ENCODE results near the gene KCNA3. TPM values are rescaled to one million over a fixed set of nuclear protein-coding genes. Genes with fewer than 3 reads are reported as not detected.

Gene KCNA3
- not detected in 2 replicates for total RNA-seq (2014; rRNA removed; shearing (Covaris generic); ENCODE audit: low replicate concordance)

GRCh38 chr1:110674337-110675059, at the start of gene KCNA3:
Gene KCNA3 (minus strand): TSS chr1:110674940. CDS start chr1:110674809, 131 bp downstream.
- DNase-seq = no peak
- H4K20me1 ChIP-seq (ENCODE audit: insufficient read depth, low read depth, low read length) = no peaks in the 10 kb centered on the region

GRCh38 chr1:110722807-110723206, 48.1 kb upstream of the KCNA3 start:
- Histone ChIP-seq H3K4me2 (ENCODE audit: low read depth, low read length, poor library complexity, severe bottlenecking) (no peak overlapping the region), H3K9ac (ENCODE audit: low read length) (no peak overlapping the region)
- no peak for DNase-seq

More at GRCh38 chr1:110674337-110675059, at the start of gene KCNA3:
- peaks cover 11% of the 10 kb centered on the region for H3K4me1 ChIP-seq (ENCODE audit: low read length)
- no peak within 1 kb of the TSS for H3K4me3 ChIP-seq (ENCODE audit: low read length)
- no peaks in the 10 kb centered on the region for H3K27me3 ChIP-seq (ENCODE audit: low read length)
- no peak within 1 kb of the TSS for H3K4me2 ChIP-seq (ENCODE audit: low read depth, low read length, poor library complexity, severe bottlenecking)
- no peaks in the 10 kb centered on the region for H3K36me3 ChIP-seq (ENCODE audit: insufficient read depth, low read length)
- H3K79me2 ChIP-seq (ENCODE audit: low read length) = no peaks in the 10 kb centered on the region
- no peak within 1 kb of the TSS for H2AFZ ChIP-seq (ENCODE audit: low read length)
- no peaks in the 10 kb centered on the region for H3K9me3 ChIP-seq (ENCODE audit: low read length)
- no peaks in the 10 kb centered on the region for H3K9me2 ChIP-seq (replicated peaks; ENCODE audit: insufficient read depth, low read length)
- H3K27ac ChIP-seq (ENCODE audit: low read length) = no peak within 1 kb of the TSS
- H3K9ac ChIP-seq (ENCODE audit: low read length) = no peak within 1 kb of the TSS

GRCh38 chr1:110719908-110720307, 45.2 kb upstream of the KCNA3 start:
- H4K20me1 ChIP-seq (ENCODE audit: insufficient read depth, low read depth, low read length) = no peaks in the 10 kb centered on the region
- H3K4me1 ChIP-seq (ENCODE audit: low read length) = no peaks in the 10 kb centered on the region
- no peaks in the 10 kb centered on the region for H3K36me3 ChIP-seq (ENCODE audit: insufficient read depth, low read length)
- no peak for DNase-seq
- H3K9me3 ChIP-seq (ENCODE audit: low read length) = no peaks in the 10 kb centered on the region
- no peaks in the 10 kb centered on the region for H3K79me2 ChIP-seq (ENCODE audit: low read length)
- no peak overlapping the region for H3K4me3 ChIP-seq (ENCODE audit: low read length)
- H3K27ac ChIP-seq (ENCODE audit: low read length) = no peak overlapping the region
- no peak overlapping the region for H2AFZ ChIP-seq (ENCODE audit: low read length)
- H3K27me3 ChIP-seq (ENCODE audit: low read length) = no peaks in the 10 kb centered on the region
- H3K9ac ChIP-seq (ENCODE audit: low read length) = no peak overlapping the region
- H3K4me2 ChIP-seq (ENCODE audit: low read depth, low read length, poor library complexity, severe bottlenecking) = no peak overlapping the region
- H3K9me2 ChIP-seq (replicated peaks; ENCODE audit: insufficient read depth, low read length) = no peaks in the 10 kb centered on the region

More at GRCh38 chr1:110722807-110723206, 48.1 kb upstream of the KCNA3 start:
- Histone ChIP-seq H3K4me1 (ENCODE audit: low read length) (no peaks in the 10 kb centered on the region; the same call in 1 of the 2 replicates), H3K9me3 (ENCODE audit: low read length) (no peaks in the 10 kb centered on the region), H3K36me3 (ENCODE audit: insufficient read depth, low read length) (no peaks in the 10 kb centered on the region), H3K4me3 (ENCODE audit: low read length) (no peak overlapping the region), H3K27ac (ENCODE audit: low read length) (no peak overlapping the region), H3K27me3 (ENCODE audit: low read length) (no peaks in the 10 kb centered on the region), H3K9me2 (replicated peaks; ENCODE audit: insufficient read depth, low read length) (no peaks in the 10 kb centered on the region), H4K20me1 (ENCODE audit: insufficient read depth, low read depth, low read length) (no peaks in the 10 kb centered on the region), H2AFZ (ENCODE audit: low read length) (no peak overlapping the region), H3K79me2 (ENCODE audit: low read length) (no peaks in the 10 kb centered on the region)

- no peak overlapping the region for H2AFZ ChIP-seq (ENCODE audit: low read length)
- no peaks in the 10 kb centered on the region for H3K27me3 ChIP-seq (ENCODE audit: low read length)
- no peaks in the 10 kb centered on the region for H3K9me3 ChIP-seq (ENCODE audit: low read length)
- H3K27ac ChIP-seq (ENCODE audit: low read length) = no peak overlapping the region
- H4K20me1 ChIP-seq (ENCODE audit: insufficient read depth, low read depth, low read length) = no peaks in the 10 kb centered on the region
- no peak overlapping the region for H3K4me3 ChIP-seq (ENCODE audit: low read length)
- H3K9me2 ChIP-seq (replicated peaks; ENCODE audit: insufficient read depth, low read length) = no peaks in the 10 kb centered on the region
- no peak overlapping the region for H3K4me2 ChIP-seq (ENCODE audit: low read depth, low read length, poor library complexity, severe bottlenecking)
- no peaks in the 10 kb centered on the region for H3K4me1 ChIP-seq (ENCODE audit: low read length)
- H3K36me3 ChIP-seq (ENCODE audit: insufficient read depth, low read length) = no peaks in the 10 kb centered on the region
- DNase-seq = no peak
- H3K79me2 ChIP-seq (ENCODE audit: low read length) = no peaks in the 10 kb centered on the region
- no peak overlapping the region for H3K9ac ChIP-seq (ENCODE audit: low read length)
Observed at GRCh38 chr1:110718452-110718851, 43.7 kb upstream of the KCNA3 start.

GRCh38 chr1:110717179-110717578, 42.4 kb upstream of the KCNA3 start:
- H3K27ac ChIP-seq (ENCODE audit: low read length) = no peak overlapping the region
- H3K36me3 ChIP-seq (ENCODE audit: insufficient read depth, low read length) = no peaks in the 10 kb centered on the region
- H4K20me1 ChIP-seq (ENCODE audit: insufficient read depth, low read depth, low read length) = no peaks in the 10 kb centered on the region
- no peaks in the 10 kb centered on the region for H3K4me1 ChIP-seq (ENCODE audit: low read length)
- DNase-seq = no peak
- no peaks in the 10 kb centered on the region for H3K9me2 ChIP-seq (replicated peaks; ENCODE audit: insufficient read depth, low read length)
- H3K9ac ChIP-seq (ENCODE audit: low read length) = no peak overlapping the region
- no peak overlapping the region for H3K4me3 ChIP-seq (ENCODE audit: low read length)
- no peaks in the 10 kb centered on the region; the same call in 1 of the 2 replicates for H3K27me3 ChIP-seq (ENCODE audit: low read length)
- no peaks in the 10 kb centered on the region for H3K79me2 ChIP-seq (ENCODE audit: low read length)
- no peak overlapping the region for H2AFZ ChIP-seq (ENCODE audit: low read length)
- no peaks in the 10 kb centered on the region for H3K9me3 ChIP-seq (ENCODE audit: low read length)
- no peak overlapping the region for H3K4me2 ChIP-seq (ENCODE audit: low read depth, low read length, poor library complexity, severe bottlenecking)

- H3K4me2 ChIP-seq (ENCODE audit: low read depth, low read length, poor library complexity, severe bottlenecking) = no peak overlapping the region
- no peak overlapping the region for H2AFZ ChIP-seq (ENCODE audit: low read length)
- H3K9me3 ChIP-seq (ENCODE audit: low read length) = no peaks in the 10 kb centered on the region
Observed at GRCh38 chr1:110714374-110714995, 39.7 kb upstream of the KCNA3 start.

GRCh38 chr1:110713221-110713620, 38.5 kb upstream of the KCNA3 start:
- H2AFZ ChIP-seq (ENCODE audit: low read length) = no peak overlapping the region
- H4K20me1 ChIP-seq (ENCODE audit: insufficient read depth, low read depth, low read length) = no peaks in the 10 kb centered on the region
- no peaks in the 10 kb centered on the region for H3K36me3 ChIP-seq (ENCODE audit: insufficient read depth, low read length)
- no peak for DNase-seq
- H3K27me3 ChIP-seq (ENCODE audit: low read length) = no peaks in the 10 kb centered on the region; the same call in 1 of the 2 replicates
- H3K4me3 ChIP-seq (ENCODE audit: low read length) = no peak overlapping the region
- no peaks in the 10 kb centered on the region for H3K9me3 ChIP-seq (ENCODE audit: low read length)
- no peak overlapping the region for H3K4me2 ChIP-seq (ENCODE audit: low read depth, low read length, poor library complexity, severe bottlenecking)
- no peaks in the 10 kb centered on the region for H3K4me1 ChIP-seq (ENCODE audit: low read length)
- no peak overlapping the region for H3K9ac ChIP-seq (ENCODE audit: low read length)
- no peak overlapping the region for H3K27ac ChIP-seq (ENCODE audit: low read length)
- H3K9me2 ChIP-seq (replicated peaks; ENCODE audit: insufficient read depth, low read length) = no peaks in the 10 kb centered on the region
- no peaks in the 10 kb centered on the region for H3K79me2 ChIP-seq (ENCODE audit: low read length)

More at GRCh38 chr1:110714374-110714995, 39.7 kb upstream of the KCNA3 start:
- H3K27ac ChIP-seq (ENCODE audit: low read length) = no peak overlapping the region
- no peaks in the 10 kb centered on the region for H3K9me2 ChIP-seq (replicated peaks; ENCODE audit: insufficient read depth, low read length)
- no peak overlapping the region for H3K9ac ChIP-seq (ENCODE audit: low read length)
- no peaks in the 10 kb centered on the region for H3K79me2 ChIP-seq (ENCODE audit: low read length)
- no peak for DNase-seq
- no peaks in the 10 kb centered on the region for H3K36me3 ChIP-seq (ENCODE audit: insufficient read depth, low read length)
- no peak overlapping the region for H3K4me3 ChIP-seq (ENCODE audit: low read length)
- no peaks in the 10 kb centered on the region; the same call in 1 of the 2 replicates for H3K27me3 ChIP-seq (ENCODE audit: low read length)
- no peaks in the 10 kb centered on the region for H3K4me1 ChIP-seq (ENCODE audit: low read length)
- H4K20me1 ChIP-seq (ENCODE audit: insufficient read depth, low read depth, low read length) = no peaks in the 10 kb centered on the region

- Histone ChIP-seq H3K27me3 (ENCODE audit: low read length) (no peaks in the 10 kb centered on the region; the same call in 1 of the 2 replicates), H3K27ac (ENCODE audit: low read length) (no peak overlapping the region), H3K4me2 (ENCODE audit: low read depth, low read length, poor library complexity, severe bottlenecking) (no peak overlapping the region), H3K36me3 (ENCODE audit: insufficient read depth, low read length) (no peaks in the 10 kb centered on the region), H3K9me3 (ENCODE audit: low read length) (no peaks in the 10 kb centered on the region), H3K4me1 (ENCODE audit: low read length) (no peaks in the 10 kb centered on the region), H3K9me2 (replicated peaks; ENCODE audit: insufficient read depth, low read length) (no peaks in the 10 kb centered on the region), H3K79me2 (ENCODE audit: low read length) (no peaks in the 10 kb centered on the region), H4K20me1 (ENCODE audit: insufficient read depth, low read depth, low read length) (no peaks in the 10 kb centered on the region), H2AFZ (ENCODE audit: low read length) (no peak overlapping the region), H3K4me3 (ENCODE audit: low read length) (no peak overlapping the region), H3K9ac (ENCODE audit: low read length) (no peak overlapping the region)
- peak; percentile 17 for DNase-seq
Observed at GRCh38 chr1:110710314-110710713, 35.6 kb upstream of the KCNA3 start.
